Fibroblast of skin of scalp (primary cell): ENCODE data around the gene CCDC183.
"Not testable (repeated sequence)": the region's sequence is repeated elsewhere in the genome, so short reads cannot be mapped to it uniquely, and the experiment has no call there.

ENCODE experiments used
- DNase-seq: peaks from one replicate; pipeline ENCODE4 v3.0.0-alpha.2; 2013

The CCDC183 gene

GRCh38 chr9:136803009-136803550 lies 6.9 kb downstream of the CCDC183 start:
- not testable (repeated sequence) for DNase-seq

GRCh38 chr9:136803551-136804508 lies 7.7 kb downstream of the CCDC183 start:
- DNase-seq = no peak

- DNase-seq = no peak
Measured at GRCh38 chr9:136804509-136805206, 8.5 kb downstream of the CCDC183 start.

- DNase-seq = no peak
Measured at GRCh38 chr9:136805207-136805740, 9.1 kb downstream of the CCDC183 start.

GRCh38 chr9:136806067-136806466 lies 9.9 kb downstream of the CCDC183 start:
- DNase-seq = no peak

GRCh38 chr9:136806631-136807201 lies 10.6 kb downstream of the CCDC183 start:
- no peak for DNase-seq

- DNase-seq = peak; percentile 76
Measured at GRCh38 chr9:136807281-136808074, 11.3 kb downstream of the CCDC183 start, which contains the start of gene RABL6. RABL6 (plus strand) TSS chr9:136807948; CDS start chr9:136808197, 249 bp downstream.

- DNase-seq = no peak
Measured at GRCh38 chr9:136808075-136808805, 12.1 kb downstream of the CCDC183 start.

- no peak for DNase-seq
Measured at GRCh38 chr9:136808806-136809158, 12.6 kb downstream of the CCDC183 start.

GRCh38 chr9:136814725-136815421 lies 18.7 kb downstream of the CCDC183 start:
- DNase-seq = no peak

- DNase-seq = no peak
Measured at GRCh38 chr9:136815422-136815782, 19.3 kb downstream of the CCDC183 start.

GRCh38 chr9:136820971-136821825 lies 25.1 kb downstream of the CCDC183 start:
- peak; percentile 40 for DNase-seq

GRCh38 chr9:136821826-136822544 lies 25.8 kb downstream of the CCDC183 start:
- DNase-seq = no peak

- no peak for DNase-seq
Measured at GRCh38 chr9:136823136-136824046, 27.3 kb downstream of the CCDC183 start.

- no peak for DNase-seq
Measured at GRCh38 chr9:136824496-136825225, 28.5 kb downstream of the CCDC183 start.

GRCh38 chr9:136825295-136826187 lies 29.4 kb downstream of the CCDC183 start:
- DNase-seq = no peak
